Activated CD8-positive, alpha-beta memory T cell treated with anti-CD3 and anti-CD28 coated beads, Interleukin-2, amount 50 U/mL, for 24 hours (primary cell): Measurements from ENCODE around the gene SPEG.

Source experiments
- DNase-seq: peaks from one replicate; pipeline ENCODE4 v3.0.0-alpha.2; 2020; ENCODE audit errors: extremely low read depth

Gene SPEG

GRCh38 chr2:219425238-219426067 lies 9.2 kb upstream of the SPEG start:
- DNase-seq = no peak

- DNase-seq = no peak
Observed at GRCh38 chr2:219426068-219426443, 8.6 kb upstream of the SPEG start.

- DNase-seq = no peak
Observed at GRCh38 chr2:219426534-219427136, 8.0 kb upstream of the SPEG start.

- DNase-seq = no peak
Observed at GRCh38 chr2:219428469-219428868, 6.2 kb upstream of the SPEG start.

DNA sequence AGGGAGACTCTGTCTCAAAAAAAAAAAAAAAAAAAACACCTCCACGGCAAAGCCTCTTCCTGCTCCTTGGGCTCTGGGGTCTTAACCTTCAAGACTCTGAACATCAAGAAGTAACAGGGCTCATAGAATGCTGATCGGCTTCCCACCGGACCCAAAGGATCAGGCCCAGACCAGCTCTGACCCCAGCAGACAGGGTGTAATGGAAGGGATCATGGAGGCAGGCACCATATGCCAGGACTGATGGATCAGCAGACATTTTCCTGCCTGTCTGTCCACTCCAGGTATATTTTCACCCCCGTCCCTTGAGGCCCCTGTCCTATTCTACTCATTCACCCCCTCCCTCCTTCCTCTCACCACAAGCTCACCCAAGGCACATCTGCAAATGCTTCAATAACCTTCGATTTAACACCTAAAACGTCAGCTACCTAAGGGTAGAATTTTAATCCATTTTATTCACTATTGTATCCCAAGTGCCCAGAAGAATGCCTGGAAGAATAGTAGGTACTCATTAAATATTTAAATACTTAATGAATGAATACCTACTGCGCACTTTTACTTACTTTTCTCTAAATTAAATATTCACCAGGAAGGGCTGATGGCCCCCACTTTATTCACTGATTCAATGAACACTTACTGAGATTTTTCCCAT lies 4.6 kb upstream of the SPEG start:
- no peak for DNase-seq

DNA sequence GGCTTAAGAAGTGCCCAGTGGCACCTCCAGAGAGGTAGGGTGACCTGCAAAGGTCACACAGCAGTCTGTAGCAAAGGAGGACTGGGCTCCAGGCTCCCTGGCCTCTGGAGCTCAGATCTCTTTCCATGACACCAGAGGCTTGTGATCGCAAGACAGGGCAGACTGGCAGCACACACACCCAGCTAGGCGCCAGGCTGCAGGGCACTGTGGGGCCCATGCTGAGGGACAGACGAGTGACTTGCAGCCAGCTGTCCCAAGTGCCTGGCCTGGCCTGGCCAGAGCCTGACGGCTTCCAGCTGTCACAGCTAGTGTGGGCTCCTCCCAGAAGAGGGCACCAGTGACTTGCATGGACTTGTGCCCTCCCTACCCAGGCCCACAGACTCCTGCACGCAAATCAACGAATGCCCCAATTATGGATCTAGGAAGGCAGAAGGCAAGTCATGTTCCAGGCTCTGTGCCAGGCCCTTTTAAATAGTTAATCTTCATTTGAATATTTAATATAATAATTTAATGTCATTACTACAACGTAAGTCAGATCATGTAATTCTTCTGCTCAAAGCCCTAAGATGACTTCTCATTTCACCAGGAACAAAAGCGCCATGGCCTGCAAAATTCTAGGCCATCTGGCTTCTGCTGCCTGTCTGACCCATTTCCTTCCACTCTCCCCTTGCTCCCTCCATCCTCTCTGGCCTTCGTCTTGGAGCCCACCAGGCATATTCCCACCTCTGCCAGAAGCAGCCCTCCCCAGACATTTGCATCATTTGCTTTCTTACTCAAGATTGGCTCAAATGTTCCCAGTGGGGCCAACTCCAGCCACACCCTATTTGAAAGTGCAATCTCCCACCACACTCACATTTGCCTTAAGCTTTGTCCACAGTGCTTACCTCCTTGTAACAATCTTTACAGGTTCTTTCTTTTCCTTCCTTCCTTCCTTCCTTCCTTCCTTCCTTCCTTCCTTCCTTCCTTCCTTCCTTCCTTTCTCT lies 3.7 kb upstream of the SPEG start:
- DNase-seq = no peak

DNA sequence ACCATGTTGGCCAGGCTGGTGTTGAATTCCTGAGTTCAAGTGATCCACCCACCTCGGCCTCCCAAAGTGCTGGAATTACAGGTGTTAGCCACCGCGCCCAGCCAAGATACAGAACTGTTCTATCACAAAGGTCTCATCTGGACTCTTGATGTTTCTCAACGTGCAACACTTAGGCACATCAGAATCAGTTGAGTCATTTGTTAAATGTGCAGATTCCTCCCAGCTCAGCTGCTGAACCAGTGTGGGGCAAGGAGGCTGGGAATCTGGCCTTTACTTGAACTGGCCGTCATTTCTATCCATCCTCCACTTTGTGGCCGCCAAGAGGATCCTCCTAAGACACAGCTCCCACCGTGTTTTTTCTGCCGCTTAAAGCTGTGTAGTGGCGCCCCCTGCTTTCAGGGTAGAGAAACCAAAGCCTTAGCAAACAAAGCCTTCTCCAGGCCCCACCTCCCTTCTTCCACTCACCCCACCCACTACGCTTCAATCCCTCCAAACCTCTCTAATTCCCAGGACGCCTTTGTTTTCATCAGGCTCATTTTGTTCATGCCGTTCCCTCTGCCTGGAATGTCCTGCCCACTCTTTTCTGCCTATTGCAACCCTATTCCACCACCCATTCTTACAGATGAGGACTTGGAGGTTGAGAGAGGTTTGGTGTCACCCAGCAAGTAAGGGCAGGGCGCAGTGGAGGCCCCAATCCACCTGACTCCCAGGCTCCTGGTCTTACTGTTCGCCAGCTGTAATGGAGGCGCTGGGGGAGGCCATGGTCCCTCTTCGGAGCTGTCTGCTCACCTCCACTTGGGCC lies 776 bp upstream of the SPEG start:
- DNase-seq = no peak

GRCh38 chr2:219434468-219434717 lies 250 bp upstream of the SPEG start:
- DNase-seq = no peak

DNA sequence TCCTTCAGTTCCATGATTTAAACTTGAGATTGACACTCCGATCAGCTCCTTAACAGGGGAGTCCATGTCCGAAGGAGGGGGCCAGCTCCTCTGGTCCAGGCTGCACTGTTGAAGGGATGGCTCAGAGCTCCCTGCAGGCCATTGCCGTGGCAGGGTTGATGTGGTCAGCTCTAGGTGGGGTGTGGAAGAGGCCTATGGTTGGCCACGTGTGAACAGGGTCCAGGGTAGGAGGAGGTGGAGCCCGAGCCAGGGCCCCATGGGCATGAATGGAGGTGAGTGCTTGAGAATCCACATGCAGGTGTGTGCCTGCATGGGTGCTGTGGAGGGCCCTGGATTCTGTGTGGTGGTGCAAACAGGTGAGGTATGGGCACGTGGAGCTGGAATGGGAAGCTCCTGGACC lies 1.1 kb downstream of the SPEG start:
- DNase-seq = no peak

- DNase-seq = no peak
Observed at GRCh38 chr2:219436491-219436890, 1.8 kb downstream of the SPEG start.

GRCh38 chr2:219437141-219437540 lies 2.5 kb downstream of the SPEG start:
- DNase-seq = no peak

- no peak for DNase-seq
Observed at GRCh38 chr2:219437690-219438206, 3.1 kb downstream of the SPEG start.

GRCh38 chr2:219438453-219438852 lies 3.8 kb downstream of the SPEG start:
- DNase-seq = no peak

DNA sequence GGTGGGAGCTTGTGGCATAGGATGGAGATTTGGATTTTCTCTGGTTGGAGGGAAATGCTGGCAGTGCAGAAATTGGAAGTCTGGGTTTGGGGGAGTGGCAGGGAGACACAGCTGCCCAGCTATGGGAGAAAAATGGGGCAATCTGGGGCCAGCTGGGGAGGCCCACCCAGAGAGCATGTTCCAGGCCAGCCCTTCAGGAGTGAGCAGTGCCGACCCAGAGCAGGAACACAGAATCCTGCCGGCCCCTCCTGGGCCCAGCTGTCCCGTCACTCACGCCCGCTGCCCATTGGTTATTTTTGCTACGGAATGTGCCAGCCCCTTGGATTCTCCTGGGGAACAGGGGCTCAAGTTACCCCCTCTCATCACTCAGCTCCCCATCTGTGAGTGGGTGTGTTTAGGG lies 4.9 kb downstream of the SPEG start:
- no peak for DNase-seq

- no peak for DNase-seq
Observed at GRCh38 chr2:219440388-219441256, 6.0 kb downstream of the SPEG start.

- no peak for DNase-seq
Observed at GRCh38 chr2:219441451-219442255, 7.0 kb downstream of the SPEG start.

GRCh38 chr2:219442256-219443015 lies 7.8 kb downstream of the SPEG start:
- DNase-seq = no peak

DNA sequence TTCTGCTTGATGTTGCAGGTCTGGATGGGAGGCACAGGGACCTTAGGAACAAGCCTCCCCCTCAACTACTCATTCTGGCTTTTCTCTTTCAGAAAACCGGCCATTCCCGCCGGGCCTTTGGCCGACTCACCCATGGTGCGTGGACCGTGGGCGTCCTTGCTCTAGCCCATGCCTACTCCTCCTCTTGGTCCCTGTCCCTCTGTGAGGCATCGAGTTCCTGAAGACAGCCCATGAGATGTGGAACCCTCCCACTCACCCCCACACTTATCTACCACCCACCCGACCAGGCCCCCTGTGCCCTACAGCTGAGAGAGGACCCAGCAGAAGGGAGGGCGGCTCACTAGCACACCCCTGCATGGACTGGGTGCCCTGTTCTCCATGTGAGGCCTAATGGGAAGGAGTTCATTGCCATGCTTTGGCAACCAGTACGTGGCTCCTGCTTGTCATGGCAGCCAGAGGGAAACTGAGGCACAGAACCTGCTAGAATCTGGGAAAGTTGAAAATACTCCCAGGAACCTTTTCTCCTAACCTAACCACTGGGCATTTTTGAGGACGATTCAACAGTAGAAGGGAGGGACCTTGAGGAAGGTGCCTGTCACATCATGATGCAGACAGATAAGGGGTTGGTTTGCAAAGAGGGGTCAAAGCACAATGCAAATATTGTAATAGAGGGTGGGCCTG lies 8.5 kb downstream of the SPEG start:
- no peak for DNase-seq
